Measurements from ENCODE around the gene IRF8. TPM values are rescaled to one million over a fixed set of nuclear protein-coding genes. Genes with fewer than 3 reads are reported as not detected.
"Not testable (repeated sequence)": the region's sequence is repeated elsewhere in the genome, so short reads cannot be mapped to it uniquely, and the experiment has no call there.

IRF8 gene
- total RNA-seq, 2 donors from 2014 or later = 6.2 to 8.2 TPM

DNA sequence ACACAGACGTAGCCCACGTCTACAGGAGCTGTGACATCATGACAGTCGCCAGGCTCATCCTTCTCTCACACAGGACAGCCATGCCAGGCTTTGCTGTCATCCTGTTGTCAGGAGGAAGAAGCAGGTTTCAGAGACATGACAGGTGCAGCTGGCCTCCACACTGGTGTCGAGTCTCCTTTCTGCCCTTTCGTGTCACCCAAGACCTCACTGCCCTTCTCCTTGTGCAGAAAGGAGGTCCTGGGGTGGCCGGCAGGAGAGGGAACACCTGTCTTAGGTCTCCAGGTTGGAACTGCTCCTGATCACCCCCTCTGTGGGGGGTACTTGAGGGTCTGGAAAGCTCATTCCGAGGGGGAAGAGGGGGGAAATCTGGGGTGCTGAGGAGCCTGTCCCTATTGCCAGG, 41.6 kb upstream of the IRF8 start:
- ATAC-seq = no peak
- Histone ChIP-seq H3K27me3 (no peaks in the 10 kb centered on the region), H3K9me3 (peaks cover 0 to 7% (median 0%) of the 10 kb centered on the region in 3 donors), H3K27ac (no peak overlapping the region), H3K4me3 (no peak overlapping the region), H3K36me3 (replicated peaks in 1 of 2; ENCODE audit: insufficient read depth in 1 of 2, low read depth in 2 of 2) (no peaks in the 10 kb centered on the region), H3K4me1 (no peaks in the 10 kb centered on the region)
- WGBS, 2 donors = 27 to 48% methylated on average over 3 to 7 of the region's 7 CpGs
- TF ChIP-seq, protein P1, sequence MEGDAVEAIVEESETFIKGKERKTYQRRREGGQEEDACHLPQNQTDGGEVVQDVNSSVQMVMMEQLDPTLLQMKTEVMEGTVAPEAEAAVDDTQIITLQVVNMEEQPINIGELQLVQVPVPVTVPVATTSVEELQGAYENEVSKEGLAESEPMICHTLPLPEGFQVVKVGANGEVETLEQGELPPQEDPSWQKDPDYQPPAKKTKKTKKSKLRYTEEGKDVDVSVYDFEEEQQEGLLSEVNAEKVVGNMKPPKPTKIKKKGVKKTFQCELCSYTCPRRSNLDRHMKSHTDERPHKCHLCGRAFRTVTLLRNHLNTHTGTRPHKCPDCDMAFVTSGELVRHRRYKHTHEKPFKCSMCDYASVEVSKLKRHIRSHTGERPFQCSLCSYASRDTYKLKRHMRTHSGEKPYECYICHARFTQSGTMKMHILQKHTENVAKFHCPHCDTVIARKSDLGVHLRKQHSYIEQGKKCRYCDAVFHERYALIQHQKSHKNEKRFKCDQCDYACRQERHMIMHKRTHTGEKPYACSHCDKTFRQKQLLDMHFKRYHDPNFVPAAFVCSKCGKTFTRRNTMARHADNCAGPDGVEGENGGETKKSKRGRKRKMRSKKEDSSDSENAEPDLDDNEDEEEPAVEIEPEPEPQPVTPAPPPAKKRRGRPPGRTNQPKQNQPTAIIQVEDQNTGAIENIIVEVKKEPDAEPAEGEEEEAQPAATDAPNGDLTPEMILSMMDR (IDR thresholded peaks at IDR 0.05) = no peak
- no peak for TF ChIP-seq POLR2A (IDR thresholded peaks at IDR 0.05)
- DNase-seq = no peak
- intact Hi-C loops (cut with DNase I) = no loop called here

- DNase-seq; H3K36me3 ChIP-seq (replicated peaks in 1 of 2; ENCODE audit: insufficient read depth in 1 of 2, low read depth in 2 of 2); intact Hi-C loops (cut with DNase I); H3K27me3 ChIP-seq; H3K9me3 ChIP-seq; H3K4me1 ChIP-seq; ATAC-seq; H3K4me3 ChIP-seq; H3K27ac ChIP-seq: not testable (repeated sequence)
- 84 to 86% methylated on average over 7 of the region's 7 CpGs for WGBS, 2 donors
Measured at GRCh38 chr16:85858571-85858970, 40.4 kb upstream of the IRF8 start.

DNA sequence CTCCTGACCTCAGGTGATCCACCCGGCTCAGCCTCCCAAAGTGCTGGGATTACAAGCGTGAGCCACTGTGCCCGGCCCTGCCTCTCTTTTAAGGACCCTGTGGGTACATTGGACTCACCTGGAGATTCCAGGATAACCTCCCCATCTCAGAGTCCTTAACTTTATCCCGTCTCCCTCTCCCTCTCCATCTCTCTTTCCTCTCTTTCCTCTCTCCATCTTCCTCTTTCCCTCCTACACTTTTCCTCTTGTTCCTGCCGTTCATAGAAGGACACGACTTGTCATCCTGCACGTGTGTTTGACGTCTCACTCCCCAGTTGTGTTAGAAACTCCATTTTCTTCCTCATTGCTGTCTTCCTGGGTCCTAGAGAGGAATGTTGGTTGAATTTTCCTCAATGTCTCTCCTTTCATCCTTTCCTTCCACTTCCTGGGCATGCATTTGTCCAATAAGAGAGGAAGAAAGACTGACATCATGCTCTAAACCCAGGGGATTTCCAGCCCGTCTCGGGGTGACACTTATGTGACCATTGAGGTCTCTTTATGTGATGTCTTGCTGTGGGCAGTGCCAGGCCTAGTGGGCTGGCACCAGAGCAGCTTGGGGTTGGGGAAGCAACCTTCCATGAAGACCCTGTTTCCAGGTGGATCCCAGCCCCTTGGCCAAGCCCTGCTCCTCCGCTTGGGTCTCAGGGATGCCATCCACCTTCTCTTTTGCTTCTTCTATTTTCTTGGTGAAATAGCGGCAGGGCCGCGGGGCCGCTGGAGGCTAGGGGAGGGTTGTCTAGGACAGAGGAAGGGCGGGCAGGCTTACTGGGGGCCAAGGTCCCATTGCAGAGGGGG, 39.8 kb upstream of the IRF8 start:
- H3K36me3 ChIP-seq (replicated peaks in 1 of 2; ENCODE audit: insufficient read depth in 1 of 2, low read depth in 2 of 2) = no peaks in the 10 kb centered on the region
- no peaks in the 10 kb centered on the region for H3K27me3 ChIP-seq
- WGBS, 2 donors = 61 to 71% methylated on average over 16 of the region's 16 CpGs
- H3K4me1 ChIP-seq = no peaks in the 10 kb centered on the region
- no peak for TF ChIP-seq POLR2A (IDR thresholded peaks at IDR 0.05)
- TF ChIP-seq, protein P1 (IDR thresholded peaks at IDR 0.05) = no peak
- no peak overlapping the region for H3K4me3 ChIP-seq
- H3K27ac ChIP-seq = no peak overlapping the region
- intact Hi-C loops (cut with DNase I) = no loop called here
- ATAC-seq (no peak), DNase-seq (no peak)
- peaks cover 0 to 7% (median 0%) of the 10 kb centered on the region in 3 donors for H3K9me3 ChIP-seq

DNA sequence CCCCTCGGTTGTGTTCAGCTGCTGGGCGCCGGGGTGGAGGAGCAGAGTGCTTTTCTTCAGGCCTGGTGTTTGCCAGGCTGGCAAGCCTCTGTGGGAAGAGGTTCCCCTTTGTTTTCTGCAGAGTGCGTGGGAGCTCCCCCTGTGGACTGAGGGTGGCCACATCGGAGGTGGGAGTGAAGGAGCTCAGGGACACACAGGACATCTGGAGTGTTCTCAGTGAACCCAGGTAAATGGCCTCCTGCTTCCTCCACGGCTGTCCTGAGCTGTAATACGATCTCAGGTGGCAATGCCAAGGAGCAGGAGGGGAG, 39.2 kb upstream of the IRF8 start:
- no peaks in the 10 kb centered on the region for H3K36me3 ChIP-seq (replicated peaks in 1 of 2; ENCODE audit: insufficient read depth in 1 of 2, low read depth in 2 of 2)
- no peak overlapping the region for H3K27ac ChIP-seq
- WGBS, 2 donors = 11 to 40% methylated on average over 5 to 7 of the region's 7 CpGs
- no peaks in the 10 kb centered on the region for H3K27me3 ChIP-seq
- H3K4me3 ChIP-seq = no peak overlapping the region
- TF ChIP-seq POLR2A (IDR thresholded peaks at IDR 0.05) = no peak
- TF ChIP-seq, protein P1 (IDR thresholded peaks at IDR 0.05) = no peak
- DNase-seq (no peak), ATAC-seq (no peak)
- H3K4me1 ChIP-seq = no peaks in the 10 kb centered on the region
- intact Hi-C loops (cut with DNase I) = no loop called here
- H3K9me3 ChIP-seq = peaks cover 0 to 4% (median 0%) of the 10 kb centered on the region in 3 donors

DNA sequence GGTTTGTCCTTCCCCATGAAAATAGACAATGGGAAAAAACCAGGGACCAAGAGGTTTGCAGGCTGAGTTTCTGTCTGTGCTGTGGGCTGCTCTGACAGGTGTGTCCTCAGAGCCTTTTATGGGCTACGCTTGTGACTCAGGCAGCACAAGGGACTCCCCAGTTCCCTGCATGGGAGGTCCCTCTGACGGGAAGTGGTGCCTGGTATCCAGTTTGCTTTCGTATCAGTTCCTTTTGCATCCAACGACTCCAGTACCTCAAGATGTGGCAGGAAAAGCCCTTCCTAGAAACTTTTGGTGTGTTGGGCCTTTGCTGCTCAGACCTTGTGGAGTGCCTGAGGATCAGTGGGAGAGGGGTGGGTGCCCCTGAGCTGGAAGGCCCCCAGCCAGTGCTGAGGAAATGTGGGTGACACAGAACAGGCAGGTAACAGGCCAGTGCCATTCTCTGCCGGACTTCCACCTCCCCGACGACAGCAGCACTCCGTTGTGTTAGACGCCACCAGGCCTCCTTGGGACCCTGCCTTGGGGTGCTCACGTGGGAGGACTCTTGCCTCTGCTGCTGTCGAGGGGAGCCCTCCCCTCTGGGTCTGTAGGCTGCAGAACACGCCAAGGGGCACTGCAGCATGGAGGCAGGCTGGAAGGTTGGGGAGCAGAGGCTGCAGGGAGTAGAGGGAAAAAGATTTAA, 38.4 kb upstream of the IRF8 start:
- H3K36me3 ChIP-seq (replicated peaks in 1 of 2; ENCODE audit: insufficient read depth in 1 of 2, low read depth in 2 of 2) = no peaks in the 10 kb centered on the region
- H3K4me3 ChIP-seq = no peak overlapping the region
- TF ChIP-seq POLR2A (IDR thresholded peaks at IDR 0.05) = no peak
- TF ChIP-seq, protein P1 (IDR thresholded peaks at IDR 0.05) = no peak
- H3K9me3 ChIP-seq = no peaks in the 10 kb centered on the region
- H3K27me3 ChIP-seq = no peaks in the 10 kb centered on the region
- no peaks in the 10 kb centered on the region for H3K4me1 ChIP-seq
- ATAC-seq (no peak), DNase-seq (no peak)
- 56% methylated on average over 8 to 12 of the region's 12 CpGs for WGBS, 2 donors
- intact Hi-C loops (cut with DNase I) = no loop called here
- H3K27ac ChIP-seq = no peak overlapping the region
